Inflammatory macrophage treated with lipopolysaccharide for 4 hours (primary cell): ENCODE results near the gene PKP1.
A peak's percentile ranks its signal among the peaks of the same experiment; 100 is the strongest.

Source experiments
- DNase-seq: peaks from one replicate; pipeline ENCODE4 v3.0.0-alpha.2; 2020

The PKP1 gene

GRCh38 chr1:201282216-201282615, 1.1 kb upstream of the PKP1 start:
- no peak for DNase-seq

GRCh38 chr1:201283836-201284553, 689 bp downstream of the PKP1 start:
- DNase-seq: no peak

GRCh38 chr1:201284636-201285035, 1.3 kb downstream of the PKP1 start:
- no peak for DNase-seq

GRCh38 chr1:201285846-201286245, 2.5 kb downstream of the PKP1 start:
- DNase-seq: no peak

GRCh38 chr1:201286445-201286844, 3.1 kb downstream of the PKP1 start:
- no peak for DNase-seq

- DNase-seq: no peak
These were observed 4.7 kb downstream of the PKP1 start for GRCh38 chr1:201288007-201288406.

GRCh38 chr1:201288765-201289164, 5.5 kb downstream of the PKP1 start:
- no peak for DNase-seq

- no peak for DNase-seq
These were observed 7.2 kb downstream of the PKP1 start for GRCh38 chr1:201290551-201290950.

- no peak for DNase-seq
These were observed 8.6 kb downstream of the PKP1 start for GRCh38 chr1:201291916-201292315.

- no peak for DNase-seq
These were observed 11.6 kb downstream of the PKP1 start for GRCh38 chr1:201294876-201295275.

GRCh38 chr1:201295346-201295745, 12.0 kb downstream of the PKP1 start:
- no peak for DNase-seq

- DNase-seq: no peak
These were observed 12.6 kb downstream of the PKP1 start for GRCh38 chr1:201295861-201296260.

GRCh38 chr1:201296352-201296751, 13.0 kb downstream of the PKP1 start:
- no peak for DNase-seq

- no peak for DNase-seq
These were observed 15.4 kb downstream of the PKP1 start for GRCh38 chr1:201298396-201299381.

GRCh38 chr1:201299968-201300367, 16.7 kb downstream of the PKP1 start:
- DNase-seq: no peak

- no peak for DNase-seq
These were observed 17.3 kb downstream of the PKP1 start for GRCh38 chr1:201300641-201301040.

GRCh38 chr1:201302163-201303152, 19.2 kb downstream of the PKP1 start:
- DNase-seq: no peak

- DNase-seq: no peak
These were observed 20.8 kb downstream of the PKP1 start for GRCh38 chr1:201304126-201304525.

GRCh38 chr1:201305815-201306214, 22.5 kb downstream of the PKP1 start:
- DNase-seq: no peak

- DNase-seq: peak; percentile 7
These were observed 23.9 kb downstream of the PKP1 start for GRCh38 chr1:201307231-201307630.

GRCh38 chr1:201307760-201308499, 24.6 kb downstream of the PKP1 start:
- no peak for DNase-seq

- no peak for DNase-seq
These were observed 26.1 kb downstream of the PKP1 start for GRCh38 chr1:201309416-201309815.
